ENCODE results near the gene ITPRID1.

- TF ChIP-seq CTCF (IDR thresholded peaks at IDR 0.05) (no peak), POLR2A (IDR thresholded peaks at IDR 0.05) (no peak)
These were observed 151.0 kb downstream of the ITPRID1 start for GRCh38 chr7:31664890-31665289.

Measured in esophagus squamous epithelium (tissue), 4 donors.